Ovary (tissue), 3 donors: ENCODE measurements around the gene HLA-DOB.

ENCODE experiments used
- POLR2A ChIP-seq: fragments of 450-650 bp; IDR thresholded peaks from one replicate; pipeline ENCODE4 v1.6.1; 2017; ENCODE audit warnings: antibody characterized with exemption, mild to moderate bottlenecking, moderate library complexity
- TF ChIP-seq, protein P1 (sequence below), 3 donors: fragments of 450-650 bp in 2 of 3; fragments of 200-600 bp in 1 of 3; IDR thresholded peaks; one replicate each; pipeline versions ENCODE4 v1.5.1 to v1.8.0; 2016 to 2022; ENCODE audit warnings: antibody characterized with exemption in 3 of 3, mild to moderate bottlenecking in 1 of 3
- donor health status: DM: no; HTN: no; CAD: no.

DNA sequence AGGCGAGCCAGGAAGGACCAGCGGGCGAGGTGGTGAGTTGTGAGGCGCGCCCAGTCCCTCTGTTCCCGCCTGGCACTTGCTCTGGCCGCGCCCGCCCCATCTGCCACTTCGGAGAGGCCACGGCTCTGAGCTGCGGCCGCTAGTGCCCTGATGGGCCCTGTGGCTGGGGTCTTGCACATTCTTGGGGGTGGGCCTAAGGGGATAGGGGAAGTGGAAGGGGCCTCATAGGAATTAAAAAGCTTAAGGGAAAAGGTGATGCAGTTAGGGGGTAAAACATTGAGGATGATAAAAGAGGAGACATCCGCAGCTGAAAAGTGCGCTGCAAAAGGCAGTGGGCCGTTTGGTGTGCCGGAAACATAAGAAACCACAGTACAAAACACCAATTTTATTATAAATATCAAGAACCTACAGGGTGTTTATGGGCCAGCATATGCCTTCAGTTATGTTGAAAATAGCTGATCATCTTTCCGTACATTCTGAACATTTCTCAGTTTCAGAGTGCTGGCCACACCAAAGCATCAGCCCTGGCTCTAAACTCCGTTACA is 28.1 kb upstream of the HLA-DOB start:
- TF ChIP-seq, protein P1, sequence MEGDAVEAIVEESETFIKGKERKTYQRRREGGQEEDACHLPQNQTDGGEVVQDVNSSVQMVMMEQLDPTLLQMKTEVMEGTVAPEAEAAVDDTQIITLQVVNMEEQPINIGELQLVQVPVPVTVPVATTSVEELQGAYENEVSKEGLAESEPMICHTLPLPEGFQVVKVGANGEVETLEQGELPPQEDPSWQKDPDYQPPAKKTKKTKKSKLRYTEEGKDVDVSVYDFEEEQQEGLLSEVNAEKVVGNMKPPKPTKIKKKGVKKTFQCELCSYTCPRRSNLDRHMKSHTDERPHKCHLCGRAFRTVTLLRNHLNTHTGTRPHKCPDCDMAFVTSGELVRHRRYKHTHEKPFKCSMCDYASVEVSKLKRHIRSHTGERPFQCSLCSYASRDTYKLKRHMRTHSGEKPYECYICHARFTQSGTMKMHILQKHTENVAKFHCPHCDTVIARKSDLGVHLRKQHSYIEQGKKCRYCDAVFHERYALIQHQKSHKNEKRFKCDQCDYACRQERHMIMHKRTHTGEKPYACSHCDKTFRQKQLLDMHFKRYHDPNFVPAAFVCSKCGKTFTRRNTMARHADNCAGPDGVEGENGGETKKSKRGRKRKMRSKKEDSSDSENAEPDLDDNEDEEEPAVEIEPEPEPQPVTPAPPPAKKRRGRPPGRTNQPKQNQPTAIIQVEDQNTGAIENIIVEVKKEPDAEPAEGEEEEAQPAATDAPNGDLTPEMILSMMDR (IDR thresholded peaks at IDR 0.05), result no peak
- TF ChIP-seq POLR2A, result no peak
